Measurements from ENCODE around the gene LRRC2.

- TF ChIP-seq CTCF (IDR thresholded peaks at IDR 0.05) (no peak), ZFX (IDR thresholded peaks at IDR 0.05; ENCODE audit: borderline replicate concordance) (no peak)
Observed at GRCh38 chr3:46593274-46593862, 27.3 kb upstream of the LRRC2 start.
